ENCODE data around the gene PPP2R5E. TPM values are rescaled to one million over a fixed set of nuclear protein-coding genes. Genes with fewer than 3 reads are reported as not detected.
"Not testable (repeated sequence)": the region's sequence is repeated elsewhere in the genome, so short reads cannot be mapped to it uniquely, and the experiment has no call there.

PPP2R5E gene
- total and polyA plus RNA-seq, 4 donors: 6.0 to 13.1 (median 8.4) TPM

GRCh38 chr14:63524537-63525155, 18.5 kb downstream of the PPP2R5E start (continued):
- TF ChIP-seq CTCF (IDR thresholded peaks at IDR 0.05; ENCODE audit: low read depth, low read length, missing input control) (no peak), YY1 (IDR thresholded peaks at IDR 0.05) (no peak), GABPA (IDR thresholded peaks at IDR 0.05 in 1 of 2, conservative IDR thresholded peaks at IDR 0.05 in 1 of 2) (no peak)

DNA sequence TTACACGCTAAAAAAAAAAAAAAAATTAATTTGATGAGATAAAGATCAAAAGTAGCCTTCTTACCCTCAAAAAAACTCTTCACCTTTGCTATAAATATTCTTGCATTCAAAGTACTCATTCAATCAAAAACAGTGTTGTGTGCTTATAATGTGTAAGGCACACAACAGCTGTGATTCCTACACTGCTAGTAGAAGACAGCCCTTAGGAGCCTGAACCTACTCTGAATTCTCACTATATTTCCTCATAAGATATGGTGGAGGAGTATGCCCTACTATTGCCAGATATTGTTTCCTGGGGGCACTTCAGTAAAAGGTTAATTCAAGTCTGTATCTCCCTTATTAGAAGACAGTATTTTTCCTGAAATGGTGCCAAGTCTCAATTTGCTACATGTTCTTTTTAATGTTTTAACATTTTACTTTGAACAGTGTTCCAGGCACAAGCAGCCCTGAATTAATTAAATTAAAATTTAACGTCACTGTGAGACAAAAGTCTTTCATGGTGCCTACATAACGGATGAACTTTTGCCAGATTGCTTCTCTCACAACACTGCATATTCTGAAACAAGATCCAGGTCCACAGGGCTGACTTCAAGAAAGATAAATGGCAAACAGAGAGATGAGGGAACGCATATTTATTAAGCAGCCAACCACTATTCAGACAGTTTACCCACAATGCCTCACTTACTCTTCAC, 19.3 kb downstream of the PPP2R5E start:
- 84% methylated on average over 4 of the region's 4 CpGs for WGBS
- no peak for TF ChIP-seq EGR1 (IDR thresholded peaks at IDR 0.05; ENCODE audit: low read depth in 2 of 2)
- TF ChIP-seq, protein P1, sequence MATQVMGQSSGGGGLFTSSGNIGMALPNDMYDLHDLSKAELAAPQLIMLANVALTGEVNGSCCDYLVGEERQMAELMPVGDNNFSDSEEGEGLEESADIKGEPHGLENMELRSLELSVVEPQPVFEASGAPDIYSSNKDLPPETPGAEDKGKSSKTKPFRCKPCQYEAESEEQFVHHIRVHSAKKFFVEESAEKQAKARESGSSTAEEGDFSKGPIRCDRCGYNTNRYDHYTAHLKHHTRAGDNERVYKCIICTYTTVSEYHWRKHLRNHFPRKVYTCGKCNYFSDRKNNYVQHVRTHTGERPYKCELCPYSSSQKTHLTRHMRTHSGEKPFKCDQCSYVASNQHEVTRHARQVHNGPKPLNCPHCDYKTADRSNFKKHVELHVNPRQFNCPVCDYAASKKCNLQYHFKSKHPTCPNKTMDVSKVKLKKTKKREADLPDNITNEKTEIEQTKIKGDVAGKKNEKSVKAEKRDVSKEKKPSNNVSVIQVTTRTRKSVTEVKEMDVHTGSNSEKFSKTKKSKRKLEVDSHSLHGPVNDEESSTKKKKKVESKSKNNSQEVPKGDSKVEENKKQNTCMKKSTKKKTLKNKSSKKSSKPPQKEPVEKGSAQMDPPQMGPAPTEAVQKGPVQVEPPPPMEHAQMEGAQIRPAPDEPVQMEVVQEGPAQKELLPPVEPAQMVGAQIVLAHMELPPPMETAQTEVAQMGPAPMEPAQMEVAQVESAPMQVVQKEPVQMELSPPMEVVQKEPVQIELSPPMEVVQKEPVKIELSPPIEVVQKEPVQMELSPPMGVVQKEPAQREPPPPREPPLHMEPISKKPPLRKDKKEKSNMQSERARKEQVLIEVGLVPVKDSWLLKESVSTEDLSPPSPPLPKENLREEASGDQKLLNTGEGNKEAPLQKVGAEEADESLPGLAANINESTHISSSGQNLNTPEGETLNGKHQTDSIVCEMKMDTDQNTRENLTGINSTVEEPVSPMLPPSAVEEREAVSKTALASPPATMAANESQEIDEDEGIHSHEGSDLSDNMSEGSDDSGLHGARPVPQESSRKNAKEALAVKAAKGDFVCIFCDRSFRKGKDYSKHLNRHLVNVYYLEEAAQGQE (IDR thresholded peaks at IDR 0.05): no peak
- no peak for TF ChIP-seq FOXA1 (IDR thresholded peaks at IDR 0.05)
- TF ChIP-seq NR2F2 (IDR thresholded peaks at IDR 0.05): no peak
- no peak for TF ChIP-seq YY1 (IDR thresholded peaks at IDR 0.05)
- no peak for TF ChIP-seq SP1 (IDR thresholded peaks at IDR 0.05)
- H3K27me3 ChIP-seq (ENCODE audit: control insufficient read depth in 4 of 4, insufficient read depth in 4 of 4, low read length in 3 of 4): no peaks in the 10 kb centered on the region
- peaks cover 0 to 3% (median under 1%) of the 10 kb centered on the region in 4 donors for H3K4me1 ChIP-seq (ENCODE audit: control insufficient read depth in 4 of 4, insufficient read depth in 4 of 4, low read length in 3 of 4)
- H3K4me3 ChIP-seq (ENCODE audit: low read depth in 1 of 3, low read length in 3 of 3): no peak overlapping the region
- H3K27ac ChIP-seq (ENCODE audit: low read depth in 1 of 2, low read length in 2 of 2): no peak overlapping the region
- H3K9me3 ChIP-seq (ENCODE audit: control insufficient read depth in 4 of 4, low read length in 3 of 4): no peaks in the 10 kb centered on the region
- DNase-seq (ENCODE audit: low spot score): no peak
- H3K36me3 ChIP-seq (ENCODE audit: control insufficient read depth in 4 of 4, insufficient read depth in 3 of 4, low read depth in 1 of 4, low read length in 3 of 4): peaks cover 0 to 4% (median 0%) of the 10 kb centered on the region in 4 donors
- no peak overlapping the region for H3K9ac ChIP-seq (ENCODE audit: low read depth in 1 of 2, low read length in 2 of 2)

DNA sequence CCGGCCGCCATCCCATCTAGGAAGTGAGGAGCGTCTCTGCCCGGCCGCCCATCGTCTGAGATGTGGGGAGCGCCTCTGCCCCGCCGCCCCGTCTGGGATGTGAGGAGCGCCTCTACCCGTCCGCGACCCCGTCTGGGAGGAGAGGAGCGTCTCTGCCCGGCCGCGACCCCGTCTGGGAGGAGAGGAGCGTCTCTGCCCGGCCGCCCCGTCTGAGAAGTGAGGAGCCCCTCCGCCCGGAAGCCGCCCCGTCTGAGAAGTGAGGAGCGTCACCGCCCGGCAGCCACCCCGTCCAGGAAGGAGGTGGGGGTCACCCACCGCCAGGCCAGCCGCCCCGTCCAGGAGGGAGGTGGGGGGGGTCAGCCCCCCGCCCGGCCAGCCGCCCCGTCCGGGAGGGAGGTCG, 20.7 kb downstream of the PPP2R5E start:
- not testable (repeated sequence) for H3K27me3 ChIP-seq (ENCODE audit: control insufficient read depth in 4 of 4, insufficient read depth in 4 of 4, low read length in 3 of 4); H3K4me3 ChIP-seq (ENCODE audit: low read depth in 1 of 3, low read length in 3 of 3); DNase-seq (ENCODE audit: low spot score); H3K27ac ChIP-seq (ENCODE audit: low read depth in 1 of 2, low read length in 2 of 2); H3K4me1 ChIP-seq (ENCODE audit: control insufficient read depth in 4 of 4, insufficient read depth in 4 of 4, low read length in 3 of 4); H3K36me3 ChIP-seq (ENCODE audit: control insufficient read depth in 4 of 4, insufficient read depth in 3 of 4, low read depth in 1 of 4, low read length in 3 of 4); H3K9ac ChIP-seq (ENCODE audit: low read depth in 1 of 2, low read length in 2 of 2); H3K9me3 ChIP-seq (ENCODE audit: control insufficient read depth in 4 of 4, low read length in 3 of 4)
- 98% methylated on average over 40 of the region's 41 CpGs for WGBS

DNA sequence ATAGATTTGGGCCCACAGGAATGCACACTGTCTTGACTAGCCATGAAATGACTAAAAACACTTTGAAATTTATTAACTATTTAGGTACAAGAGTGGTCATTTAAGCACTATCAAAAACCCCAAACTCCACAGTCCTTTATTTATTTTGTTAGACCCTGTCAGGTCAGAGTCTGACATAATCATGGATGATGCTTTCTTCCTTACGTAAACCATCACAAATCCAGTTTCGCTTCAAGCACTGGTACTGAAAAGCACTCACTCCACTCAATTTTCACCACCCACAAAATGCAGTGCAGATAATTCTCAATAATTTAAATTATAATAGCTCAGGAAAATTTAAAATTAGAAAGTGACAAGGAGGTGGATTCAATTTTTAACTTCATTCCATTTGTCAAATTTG, 25.8 kb downstream of the PPP2R5E start:
- peaks cover 0 to 3% (median 0%) of the 10 kb centered on the region in 4 donors for H3K4me1 ChIP-seq (ENCODE audit: control insufficient read depth in 4 of 4, insufficient read depth in 4 of 4, low read length in 3 of 4)
- no peaks in the 10 kb centered on the region for H3K9me3 ChIP-seq (ENCODE audit: control insufficient read depth in 4 of 4, low read length in 3 of 4)
- no peak for DNase-seq (ENCODE audit: low spot score)
- no peak overlapping the region for H3K4me3 ChIP-seq (ENCODE audit: low read depth in 1 of 3, low read length in 3 of 3)
- H3K27me3 ChIP-seq (ENCODE audit: control insufficient read depth in 4 of 4, insufficient read depth in 4 of 4, low read length in 3 of 4): no peaks in the 10 kb centered on the region
- WGBS: 92% methylated on average over 2 of the region's 2 CpGs
- H3K27ac ChIP-seq (ENCODE audit: low read depth in 1 of 2, low read length in 2 of 2): no peak overlapping the region
- no peak for TF ChIP-seq EGR1 (IDR thresholded peaks at IDR 0.05; ENCODE audit: low read depth in 2 of 2)
- no peak for TF ChIP-seq MAX (IDR thresholded peaks at IDR 0.05)
- TF ChIP-seq SP1 (IDR thresholded peaks at IDR 0.05): no peak
- TF ChIP-seq FOXA1 (IDR thresholded peaks at IDR 0.05): no peak
- peaks cover 0 to 4% (median 0%) of the 10 kb centered on the region in 4 donors for H3K36me3 ChIP-seq (ENCODE audit: control insufficient read depth in 4 of 4, insufficient read depth in 3 of 4, low read depth in 1 of 4, low read length in 3 of 4)
- no peak overlapping the region for H3K9ac ChIP-seq (ENCODE audit: low read depth in 1 of 2, low read length in 2 of 2)

Measured in liver (tissue), 9 donors.